AG08396 (cell line): ENCODE results near the gene C1QA.

ENCODE experiments used
- DNase-seq: peaks from one replicate; pipeline ENCODE4 v3.0.0; 2012; ENCODE audit warnings: low spot score, mixed read lengths

C1QA gene

GRCh38 chr1:22636353-22636752, at the start of gene C1QA:
Gene C1QA (plus strand): TSS chr1:22636628. CDS start chr1:22637617, 989 bp downstream.
- no peak for DNase-seq

GRCh38 chr1:22587247-22587646, 49.2 kb upstream of the C1QA start:
- DNase-seq = no peak

- no peak for DNase-seq
Measured at GRCh38 chr1:22588899-22589422, 47.5 kb upstream of the C1QA start.

- no peak for DNase-seq
Measured at GRCh38 chr1:22591576-22591975, 44.9 kb upstream of the C1QA start.

- DNase-seq = no peak
Measured at GRCh38 chr1:22592051-22592450, 44.4 kb upstream of the C1QA start.

- no peak for DNase-seq
Measured at GRCh38 chr1:22592919-22593790, 43.3 kb upstream of the C1QA start.

- no peak for DNase-seq
Measured at GRCh38 chr1:22594396-22594795, 42.0 kb upstream of the C1QA start.

GRCh38 chr1:22595108-22595507, 41.3 kb upstream of the C1QA start:
- DNase-seq = no peak

GRCh38 chr1:22597301-22597965, 39.0 kb upstream of the C1QA start:
- DNase-seq = no peak

GRCh38 chr1:22597996-22598395, 38.4 kb upstream of the C1QA start:
- DNase-seq = no peak

- DNase-seq = no peak
Measured at GRCh38 chr1:22598736-22599135, 37.7 kb upstream of the C1QA start.

- no peak for DNase-seq
Measured at GRCh38 chr1:22600071-22600816, 36.2 kb upstream of the C1QA start.

- no peak for DNase-seq
Measured at GRCh38 chr1:22600817-22601605, 35.4 kb upstream of the C1QA start.

- DNase-seq = no peak
Measured at GRCh38 chr1:22601610-22602009, 34.8 kb upstream of the C1QA start.

GRCh38 chr1:22602060-22602740, 34.2 kb upstream of the C1QA start:
- no peak for DNase-seq

- no peak for DNase-seq
Measured at GRCh38 chr1:22606161-22606560, 30.3 kb upstream of the C1QA start.

GRCh38 chr1:22607154-22607553, 29.3 kb upstream of the C1QA start:
- DNase-seq = peak; percentile 40

GRCh38 chr1:22608361-22608760, 28.1 kb upstream of the C1QA start:
- DNase-seq = no peak

GRCh38 chr1:22609291-22609690, 27.1 kb upstream of the C1QA start:
- DNase-seq = no peak

GRCh38 chr1:22611530-22611947, 24.9 kb upstream of the C1QA start:
- DNase-seq = peak; percentile 56
